SH-SY5Y (cell line): ENCODE data around the gene TYMP.

Experiments used
- GATA2 ChIP-seq: IDR thresholded peaks from 2 replicates; pipeline ENCODE4 v1.6.1; 2011; ENCODE audit warnings: mild to moderate bottlenecking, low read depth, low read length
- GATA3 ChIP-seq: IDR thresholded peaks from 2 replicates; pipeline ENCODE4 v1.6.1; 2011; ENCODE audit warnings: low read depth, mild to moderate bottlenecking, low read length, moderate library complexity

DNA sequence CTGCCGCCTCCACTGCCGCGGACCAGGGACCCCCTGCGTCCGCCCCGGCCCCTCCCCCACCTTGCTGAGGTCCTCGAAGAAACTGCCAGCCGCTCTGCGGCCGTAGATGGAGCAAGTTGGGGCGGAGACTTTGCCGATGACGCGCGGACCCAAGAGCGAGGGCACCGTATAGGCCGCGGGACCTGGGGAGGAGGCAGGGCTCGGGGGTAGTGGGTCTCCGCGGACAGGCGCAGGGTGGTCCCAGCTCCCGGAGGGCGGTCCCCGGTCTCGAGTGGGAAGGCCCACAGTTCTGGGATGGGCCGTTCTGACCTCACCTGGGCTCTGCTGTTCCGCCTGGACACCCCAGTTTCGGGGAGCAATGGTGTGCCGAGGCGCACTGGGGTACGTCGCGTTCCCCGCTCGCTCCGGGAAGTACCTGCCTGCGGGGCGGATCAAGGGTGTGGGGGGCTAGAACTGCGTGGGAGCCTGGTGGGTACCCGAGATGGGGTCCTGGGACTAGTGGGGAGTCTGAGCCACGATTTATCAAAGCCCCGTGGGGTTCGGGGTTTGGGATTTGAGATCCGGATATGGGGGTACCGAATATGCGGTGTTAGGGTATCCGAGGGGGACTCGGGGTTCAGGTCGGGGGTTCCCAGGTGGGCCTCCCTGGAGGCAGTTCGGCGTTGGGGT, 1.2 kb upstream of the TYMP start:
- no peak for TF ChIP-seq GATA2
- no peak for TF ChIP-seq GATA3
